Caco-2 (cell line): Measurements from ENCODE around the gene ADAP2. TPM values are rescaled to one million over a fixed set of nuclear protein-coding genes. Genes with fewer than 3 reads are reported as not detected.
"Not testable (repeated sequence)": the region's sequence is repeated elsewhere in the genome, so short reads cannot be mapped to it uniquely, and the experiment has no call there.

Source experiments
- BruUV-seq: library from RNA; stranded (reverse); fragments of 400-500 nt; replicated peaks from 2 replicates; lab custom pipeline; 2021; lab: Mats Ljungman, UMichigan
- CTCF ChIA-PET: fragments of 300-600 bp; sonication (Branson Sonifier 250); formaldehyde crosslinking; loops from one replicate; lab custom pipeline; 2022; ENCODE audit warnings: antibody characterized with exemption; lab: Charles Lee
- POLR2A ChIA-PET: fragments of 300-600 bp; sonication (Branson Sonifier 250); formaldehyde crosslinking; loops from one replicate; lab custom pipeline; 2022; ENCODE audit warnings: antibody characterized with exemption; lab: Charles Lee
- DNase-seq, 2 experiments: peaks; one replicate each; pipeline versions ENCODE4 v3.0.0 to v3.0.0-alpha.2; 2020 to 2022
- H3K27me3 ChIP-seq: replicated peaks from 2 replicates; pipeline ENCODE4 v1.6.0; 2011; ENCODE audit warnings: low read length; ENCODE audit not compliant: control insufficient read depth, insufficient read depth
- H3K36me3 ChIP-seq: 2 replicates; pipeline ENCODE4 v1.5.1; 2011; ENCODE audit warnings: low read length; ENCODE audit not compliant: control insufficient read depth, insufficient read depth
- H3K4me1 ChIP-seq: fragments of 250-450 bp; sonication (Bioruptor Pico); 2 replicates; pipeline ENCODE4 v1.5.1; 2020; ENCODE audit warnings: mild to moderate bottlenecking
- H3K4me3 ChIP-seq: 2 replicates; pipeline ENCODE4 v1.5.1; 2011; ENCODE audit warnings: low read depth, mild to moderate bottlenecking, control low read depth, low read length
- H3K9me3 ChIP-seq: fragments of 250-450 bp; sonication (Bioruptor Pico); 2 replicates; pipeline ENCODE4 v1.5.1; 2020; ENCODE audit warnings: mild to moderate bottlenecking, moderate library complexity
- H3K27ac Mint-ChIP-seq: one replicate; pipeline ENCODE4 v1.8.0; 2022; ENCODE audit warnings: mixed read lengths; ENCODE audit not compliant: unreplicated experiment
- H3K27me3 Mint-ChIP-seq: one replicate; pipeline ENCODE4 v1.8.0; 2022; ENCODE audit warnings: mixed read lengths; ENCODE audit not compliant: insufficient read depth, unreplicated experiment
- H3K36me3 Mint-ChIP-seq: one replicate; pipeline ENCODE4 v1.8.0; 2022; ENCODE audit warnings: mild to moderate bottlenecking, mixed read lengths; ENCODE audit not compliant: insufficient read depth, unreplicated experiment
- H3K4me1 Mint-ChIP-seq: one replicate; pipeline ENCODE4 v1.8.0; 2022; ENCODE audit warnings: low read depth, mixed read lengths; ENCODE audit not compliant: unreplicated experiment
- H3K4me3 Mint-ChIP-seq: one replicate; pipeline ENCODE4 v1.8.0; 2022; ENCODE audit warnings: mild to moderate bottlenecking, moderate library complexity, mixed read lengths; ENCODE audit not compliant: unreplicated experiment
- H3K9me3 Mint-ChIP-seq: one replicate; pipeline ENCODE4 v1.8.0; 2022; ENCODE audit warnings: mixed read lengths; ENCODE audit not compliant: unreplicated experiment
- intact Hi-C: fragments of 100-400 bp; cut with micrococcal nuclease; formaldehyde crosslinking; loops from one replicate; pipeline ENCODE4 v1.10.0; 2022; ENCODE audit not compliant: unreplicated experiment
- total RNA-seq: library from RNA; stranded (reverse); gene quantifications from 2 replicates; pipeline ENCODE4 v1.2.3, GENCODE V29; 2022
- TF ChIP-seq, protein P1 (sequence below), 2 experiments: fragments of 200-600 bp in 1 of 2; IDR thresholded peaks; 1 replicate in 1 of 2; 2 replicates in 1 of 2; pipeline versions ENCODE4 v1.5.1 to v1.8.0; 2011 to 2022; ENCODE audit warnings: antibody characterized with exemption in 1 of 2, control low read depth in 1 of 2, inconsistent platforms in 1 of 2, low read depth in 1 of 2, low read length in 1 of 2, mild to moderate bottlenecking in 1 of 2, moderate library complexity in 1 of 2; ENCODE audit not compliant: insufficient read depth in 1 of 2, severe bottlenecking in 1 of 2, unreplicated experiment in 1 of 2

Gene ADAP2
- total RNA-seq, 1 experiment from 2014 or later, result 3.1 TPM

DNA sequence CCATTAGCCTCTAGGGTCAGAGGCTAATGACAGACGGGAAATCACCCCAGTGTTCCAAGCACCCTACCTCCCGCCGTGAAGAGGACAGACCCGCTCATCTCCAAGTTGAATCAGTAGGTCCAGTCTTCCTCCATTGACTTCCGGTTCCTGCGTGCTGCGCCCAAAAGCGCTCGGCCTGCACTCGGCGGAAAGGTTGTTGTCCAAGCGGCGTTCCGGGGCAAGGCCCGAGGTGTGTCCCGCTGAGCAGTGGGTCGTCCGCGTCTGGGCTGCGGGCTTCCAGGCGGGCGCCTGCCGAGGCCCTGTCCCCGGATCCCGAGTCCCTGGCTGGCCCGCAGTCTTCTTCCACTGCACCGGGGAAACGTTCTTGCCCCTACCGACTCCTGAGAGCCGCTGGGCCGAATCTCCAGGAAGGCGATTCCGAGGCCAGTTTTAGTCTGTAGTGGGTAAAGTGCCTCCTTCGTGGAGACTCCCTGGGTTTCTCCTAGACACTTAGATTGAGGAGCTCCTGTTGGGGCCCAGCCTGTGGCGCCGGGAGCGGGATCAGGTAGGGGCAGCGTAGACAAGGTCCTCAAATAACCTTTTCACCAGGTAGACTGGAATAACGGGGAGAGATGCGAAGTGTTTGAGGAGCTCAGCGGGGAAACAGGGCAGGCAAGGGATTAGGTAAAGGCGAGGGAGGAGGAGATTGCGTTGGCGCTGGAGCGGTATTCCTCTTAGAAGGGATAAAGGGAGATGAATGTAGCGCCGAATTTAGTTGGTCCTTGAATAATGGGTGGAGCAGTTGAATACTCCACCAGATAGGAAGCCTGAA lies 15.4 kb upstream of the ADAP2 start, which contains the start of gene TEFM:
Gene TEFM, minus strand, starts transcription at position 138 of the 811 bp plus-strand sequence. Its CDS starts 40 bp downstream, at position 98.
- Histone ChIP-seq H3K4me3 (peak within 1 kb of the TSS; percentile 77), H3K4me1 (no peaks in the 10 kb centered on the region), H3K36me3 (no peaks in the 10 kb centered on the region), H3K27me3 (no peaks in the 10 kb centered on the region), H3K9me3 (no peaks in the 10 kb centered on the region)
- Mint-ChIP-seq H3K36me3 (peaks cover 8% of the 10 kb centered on the region), H3K27ac (peak within 1 kb of the TSS; percentile 81), H3K27me3 (no peaks in the 10 kb centered on the region), H3K4me1 (peaks cover 14% of the 10 kb centered on the region), H3K4me3 (peak within 1 kb of the TSS; percentile 82), H3K9me3 (no peaks in the 10 kb centered on the region)
- TF ChIP-seq, protein P1, sequence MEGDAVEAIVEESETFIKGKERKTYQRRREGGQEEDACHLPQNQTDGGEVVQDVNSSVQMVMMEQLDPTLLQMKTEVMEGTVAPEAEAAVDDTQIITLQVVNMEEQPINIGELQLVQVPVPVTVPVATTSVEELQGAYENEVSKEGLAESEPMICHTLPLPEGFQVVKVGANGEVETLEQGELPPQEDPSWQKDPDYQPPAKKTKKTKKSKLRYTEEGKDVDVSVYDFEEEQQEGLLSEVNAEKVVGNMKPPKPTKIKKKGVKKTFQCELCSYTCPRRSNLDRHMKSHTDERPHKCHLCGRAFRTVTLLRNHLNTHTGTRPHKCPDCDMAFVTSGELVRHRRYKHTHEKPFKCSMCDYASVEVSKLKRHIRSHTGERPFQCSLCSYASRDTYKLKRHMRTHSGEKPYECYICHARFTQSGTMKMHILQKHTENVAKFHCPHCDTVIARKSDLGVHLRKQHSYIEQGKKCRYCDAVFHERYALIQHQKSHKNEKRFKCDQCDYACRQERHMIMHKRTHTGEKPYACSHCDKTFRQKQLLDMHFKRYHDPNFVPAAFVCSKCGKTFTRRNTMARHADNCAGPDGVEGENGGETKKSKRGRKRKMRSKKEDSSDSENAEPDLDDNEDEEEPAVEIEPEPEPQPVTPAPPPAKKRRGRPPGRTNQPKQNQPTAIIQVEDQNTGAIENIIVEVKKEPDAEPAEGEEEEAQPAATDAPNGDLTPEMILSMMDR (IDR thresholded peaks at IDR 0.05; ENCODE audit: insufficient read depth in 1 of 2, low read depth in 1 of 2, low read length in 1 of 2, severe bottlenecking in 1 of 2, unreplicated experiment in 1 of 2), result no peak
- DNase-seq, result peak; percentile 92 to 95
- CTCF ChIA-PET, result interaction anchor here (0.6 kb wide), 1 partner anchor 75 kb away, joined by 3 read pairs; no protein-coding TSS in a partner anchor
- intact Hi-C loops, result loop anchor here (10.0 kb wide), 1 partner anchor 308 kb away; no protein-coding TSS in a partner anchor
- BruUV-seq, result no TSS peak
- POLR2A ChIA-PET, result interaction anchor here (0.5 kb wide), 1 partner anchor 82 kb away, joined by 3 read pairs; the partner anchor contains the start of gene CRLF3

DNA sequence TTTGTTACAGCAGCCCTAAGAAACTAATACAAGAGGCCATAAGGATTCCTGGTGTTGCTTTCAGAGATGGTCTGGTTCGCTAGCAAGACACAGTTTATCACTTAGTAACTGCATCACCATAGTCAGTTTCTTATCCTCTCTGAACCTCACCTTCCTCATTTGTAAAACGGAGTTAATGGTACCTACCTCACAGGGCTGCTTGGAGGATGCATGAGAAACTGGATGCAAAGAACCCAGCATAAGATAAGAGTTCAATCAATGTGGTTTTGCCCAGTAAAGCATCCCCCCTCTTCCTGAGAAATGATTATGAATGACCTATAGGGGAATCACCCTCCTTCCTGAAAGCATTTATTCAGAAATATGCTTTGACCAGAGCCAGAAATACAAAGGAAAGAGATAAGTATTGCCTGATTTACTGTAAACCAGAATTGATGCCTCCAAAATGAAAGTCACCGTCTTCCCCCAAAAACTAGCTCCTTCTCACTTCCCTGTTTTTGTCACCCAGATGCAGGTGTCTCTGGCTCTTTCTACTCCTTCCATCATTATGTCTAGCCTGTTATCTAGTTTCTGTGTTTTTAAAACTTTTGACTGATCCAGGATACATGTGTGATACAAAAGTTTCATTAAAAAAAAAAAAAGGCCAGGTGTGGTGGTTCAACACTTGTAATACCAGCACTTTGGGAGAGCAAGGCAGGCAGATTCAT lies 12.9 kb upstream of the ADAP2 start:
- CTCF ChIA-PET, result no interaction called here
- H3K27me3 ChIP-seq, result no peaks in the 10 kb centered on the region
- H3K27ac Mint-ChIP-seq, result no peak overlapping the region
- H3K9me3 ChIP-seq, result no peaks in the 10 kb centered on the region
- H3K36me3 ChIP-seq, result no peaks in the 10 kb centered on the region
- TF ChIP-seq, protein P1 (IDR thresholded peaks at IDR 0.05; ENCODE audit: insufficient read depth in 1 of 2, low read depth in 1 of 2, low read length in 1 of 2, severe bottlenecking in 1 of 2, unreplicated experiment in 1 of 2), result no peak
- intact Hi-C loops, result loop anchor here (10.0 kb wide), 1 partner anchor 306 kb away; no protein-coding TSS in a partner anchor
- no peaks in the 10 kb centered on the region for H3K27me3 Mint-ChIP-seq
- POLR2A ChIA-PET, result no interaction called here
- H3K4me3 Mint-ChIP-seq, result no peak overlapping the region
- DNase-seq, result no peak
- no peaks in the 10 kb centered on the region for H3K4me1 ChIP-seq
- peaks cover 14% of the 10 kb centered on the region for H3K4me1 Mint-ChIP-seq
- no peaks in the 10 kb centered on the region for H3K9me3 Mint-ChIP-seq
- BruUV-seq, result no TSS peak
- H3K36me3 Mint-ChIP-seq, result peaks cover 3% of the 10 kb centered on the region
- H3K4me3 ChIP-seq, result no peak overlapping the region

DNA sequence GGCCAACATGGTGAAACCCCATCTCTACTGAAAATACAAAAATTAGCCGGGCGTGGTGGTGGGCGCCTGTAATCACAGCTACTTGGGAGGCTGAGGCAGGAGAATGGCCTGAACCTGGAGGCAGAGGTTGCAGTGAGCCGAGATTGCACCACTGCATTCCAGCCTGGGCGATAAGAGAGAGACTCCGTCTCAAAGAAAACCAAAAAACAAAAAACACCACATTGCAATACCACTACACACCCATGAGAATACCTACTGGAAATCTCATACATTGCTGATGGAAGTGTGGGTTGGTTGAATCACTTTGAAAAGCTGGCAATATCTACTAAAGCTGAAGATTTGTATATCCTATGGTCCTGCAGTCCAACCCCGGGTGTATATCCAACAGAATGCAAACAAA lies 11.6 kb upstream of the ADAP2 start:
- H3K4me1 Mint-ChIP-seq, result peaks cover 14% of the 10 kb centered on the region
- H3K4me3 ChIP-seq, H3K9me3 ChIP-seq, intact Hi-C loops, H3K4me3 Mint-ChIP-seq, H3K4me1 ChIP-seq, DNase-seq, POLR2A ChIA-PET, H3K27me3 Mint-ChIP-seq, H3K36me3 Mint-ChIP-seq, H3K27me3 ChIP-seq, CTCF ChIA-PET, H3K27ac Mint-ChIP-seq, H3K9me3 Mint-ChIP-seq, BruUV-seq, H3K36me3 ChIP-seq: not testable (repeated sequence)
